ENCODE data around the gene MYO18B. TPM values are rescaled to one million over a fixed set of nuclear protein-coding genes. Genes with fewer than 3 reads are reported as not detected.

Gene MYO18B
- total RNA-seq, 1 experiment from 2014 or later, result 0.05 TPM

- no TSS peak for BruUV-seq (replicated peaks)
- ChIA-PET RAD21 (ENCODE audit: low non-redundant PET in 1 of 2, low total read pairs in 2 of 2, uncharacterized antibody in 2 of 2, unreplicated experiment in 2 of 2) (no interaction called here), CTCF (interaction anchor here (3.2 kb wide), 1 partner anchor 24 kb away, joined by 11 read pairs; no protein-coding TSS in a partner anchor), POLR2A (no interaction called here)
- no peak for ATAC-seq
- H3K27ac ChIP-seq (ENCODE audit: low read depth, low read length), result no peak overlapping the region
- H3K9ac ChIP-seq (ENCODE audit: low read length), result no peak overlapping the region
- intact Hi-C loops (cut with micrococcal nuclease), result no loop called here
- H3K4me3 ChIP-seq (replicated peaks in 1 of 2; ENCODE audit: low read depth in 1 of 2, low read length in 2 of 2), result no peak overlapping the region
- H3K9me2 ChIP-seq (ENCODE audit: insufficient read depth), result no peaks in the 10 kb centered on the region
- no peak for TF ChIP-seq ZFX (IDR thresholded peaks at IDR 0.05)
- TF ChIP-seq SP1 (IDR thresholded peaks at IDR 0.05; ENCODE audit: low read depth), result no peak
- TF ChIP-seq MAX (IDR thresholded peaks at IDR 0.05), result no peak
- TF ChIP-seq EZH2phosphoT487 (IDR thresholded peaks at IDR 0.05; ENCODE audit: borderline replicate concordance), result no peak
- no peak for TF ChIP-seq TCF7L2 (IDR thresholded peaks at IDR 0.05; ENCODE audit: borderline replicate concordance, extremely low read depth, insufficient read depth, insufficient read length)
- no peak for TF ChIP-seq ZBTB33 (IDR thresholded peaks at IDR 0.05; ENCODE audit: extremely low read depth, insufficient replicate concordance, low read length)
- TF ChIP-seq YY1 (IDR thresholded peaks at IDR 0.05; ENCODE audit: extremely low read depth, insufficient replicate concordance, low read depth, low read length), result no peak
- TF ChIP-seq JUND (IDR thresholded peaks at IDR 0.05), result no peak
- no peak for TF ChIP-seq POLR2A (IDR thresholded peaks at IDR 0.05; ENCODE audit: borderline replicate concordance, extremely low read depth, insufficient read depth, insufficient read length)
- no peaks in the 10 kb centered on the region for H3K4me1 ChIP-seq (ENCODE audit: control insufficient read depth in 1 of 2, insufficient read depth in 2 of 2, low read length in 2 of 2)
- no peaks in the 10 kb centered on the region for H3K36me3 ChIP-seq (ENCODE audit: control insufficient read depth in 1 of 2, insufficient read depth in 2 of 2, low read length in 2 of 2)
- no peak for DNase-seq (ENCODE audit: low read depth, low spot score)
- no peaks in the 10 kb centered on the region for H3K9me3 ChIP-seq (ENCODE audit: control insufficient read depth in 1 of 2, insufficient read depth in 1 of 2, low read depth in 1 of 2, low read length in 2 of 2)
- H3K4me2 ChIP-seq (ENCODE audit: low read length), result no peak overlapping the region
- H2AFZ ChIP-seq (ENCODE audit: low read depth, low read length, poor library complexity, severe bottlenecking), result no peak overlapping the region
- H4K20me1 ChIP-seq (ENCODE audit: insufficient read depth), result no peaks in the 10 kb centered on the region
- H3K27me3 ChIP-seq (ENCODE audit: insufficient read depth, low read length), result peaks cover 48% of the 10 kb centered on the region
- no peaks in the 10 kb centered on the region for H3K79me2 ChIP-seq (ENCODE audit: insufficient read depth, low read length)
Measured at GRCh38 chr22:25928038-25928437, 186.1 kb downstream of the MYO18B start.
